Measurements from ENCODE around the gene TMEM101. TPM values are rescaled to one million over a fixed set of nuclear protein-coding genes. Genes with fewer than 3 reads are reported as not detected.

Gene TMEM101
- total and polyA plus RNA-seq, 8 donors: 29.7 to 49.4 (median 43.4) TPM

DNA sequence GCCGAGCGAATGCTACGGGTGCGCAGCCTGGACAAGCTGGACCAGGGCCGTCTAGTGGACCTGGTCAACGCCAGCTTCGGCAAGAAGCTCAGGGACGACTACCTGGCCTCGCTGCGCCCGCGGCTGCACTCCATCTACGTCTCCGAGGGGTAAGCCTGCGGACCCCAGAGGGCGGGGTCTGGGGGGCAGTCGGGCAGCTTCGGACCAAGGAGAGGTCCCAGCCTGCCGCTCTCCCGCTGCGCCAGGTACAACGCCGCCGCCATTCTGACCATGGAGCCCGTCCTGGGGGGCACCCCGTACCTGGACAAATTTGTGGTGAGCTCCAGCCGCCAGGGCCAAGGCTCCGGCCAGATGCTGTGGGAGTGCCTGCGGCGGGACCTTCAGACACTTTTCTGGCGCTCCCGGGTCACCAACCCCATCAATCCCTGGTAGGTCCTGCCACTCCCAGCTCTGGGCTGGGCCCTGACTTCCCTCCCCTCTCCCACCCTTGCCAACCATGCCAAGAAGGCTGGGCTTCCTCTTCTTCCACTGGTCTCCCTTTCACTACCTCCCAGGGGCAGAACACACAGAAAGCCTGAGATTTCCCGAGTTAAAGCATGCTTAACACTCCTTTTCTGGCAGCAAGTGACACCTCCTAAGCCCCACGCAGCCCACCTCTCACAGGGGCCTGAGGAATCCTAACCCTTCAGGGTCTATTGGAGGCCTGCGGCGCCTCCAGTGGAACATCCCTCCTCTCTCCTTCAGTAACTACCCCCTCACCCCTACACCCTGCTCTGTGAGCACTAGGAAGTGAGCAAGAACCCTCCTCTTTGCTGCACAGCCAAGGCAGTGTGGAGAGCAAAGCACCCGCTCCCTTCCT is 7.2 kb downstream of the TMEM101 start:
- Histone ChIP-seq H3K27ac (peak overlapping the region; percentile 56 to 70), H3K9me3 (no peaks in the 10 kb centered on the region), H3K36me3 (peaks cover 0 to 23% of the 10 kb centered on the region in 2 donors), H3K4me3 (peak overlapping the region; percentile 52 to 67), H3K27me3 (peaks cover 22 to 52% of the 10 kb centered on the region in 2 donors), H3K4me1 (peaks cover 29 to 40% of the 10 kb centered on the region in 2 donors)
- DNase-seq (peak in 2 of 4 donors; percentile 40 to 85), ATAC-seq (no peak)
- intact Hi-C loops (cut with DNase I): no loop called here
- TF ChIP-seq, protein P1, sequence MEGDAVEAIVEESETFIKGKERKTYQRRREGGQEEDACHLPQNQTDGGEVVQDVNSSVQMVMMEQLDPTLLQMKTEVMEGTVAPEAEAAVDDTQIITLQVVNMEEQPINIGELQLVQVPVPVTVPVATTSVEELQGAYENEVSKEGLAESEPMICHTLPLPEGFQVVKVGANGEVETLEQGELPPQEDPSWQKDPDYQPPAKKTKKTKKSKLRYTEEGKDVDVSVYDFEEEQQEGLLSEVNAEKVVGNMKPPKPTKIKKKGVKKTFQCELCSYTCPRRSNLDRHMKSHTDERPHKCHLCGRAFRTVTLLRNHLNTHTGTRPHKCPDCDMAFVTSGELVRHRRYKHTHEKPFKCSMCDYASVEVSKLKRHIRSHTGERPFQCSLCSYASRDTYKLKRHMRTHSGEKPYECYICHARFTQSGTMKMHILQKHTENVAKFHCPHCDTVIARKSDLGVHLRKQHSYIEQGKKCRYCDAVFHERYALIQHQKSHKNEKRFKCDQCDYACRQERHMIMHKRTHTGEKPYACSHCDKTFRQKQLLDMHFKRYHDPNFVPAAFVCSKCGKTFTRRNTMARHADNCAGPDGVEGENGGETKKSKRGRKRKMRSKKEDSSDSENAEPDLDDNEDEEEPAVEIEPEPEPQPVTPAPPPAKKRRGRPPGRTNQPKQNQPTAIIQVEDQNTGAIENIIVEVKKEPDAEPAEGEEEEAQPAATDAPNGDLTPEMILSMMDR (IDR thresholded peaks at IDR 0.05): peak in 1 of 2 donors; percentile 18

DNA sequence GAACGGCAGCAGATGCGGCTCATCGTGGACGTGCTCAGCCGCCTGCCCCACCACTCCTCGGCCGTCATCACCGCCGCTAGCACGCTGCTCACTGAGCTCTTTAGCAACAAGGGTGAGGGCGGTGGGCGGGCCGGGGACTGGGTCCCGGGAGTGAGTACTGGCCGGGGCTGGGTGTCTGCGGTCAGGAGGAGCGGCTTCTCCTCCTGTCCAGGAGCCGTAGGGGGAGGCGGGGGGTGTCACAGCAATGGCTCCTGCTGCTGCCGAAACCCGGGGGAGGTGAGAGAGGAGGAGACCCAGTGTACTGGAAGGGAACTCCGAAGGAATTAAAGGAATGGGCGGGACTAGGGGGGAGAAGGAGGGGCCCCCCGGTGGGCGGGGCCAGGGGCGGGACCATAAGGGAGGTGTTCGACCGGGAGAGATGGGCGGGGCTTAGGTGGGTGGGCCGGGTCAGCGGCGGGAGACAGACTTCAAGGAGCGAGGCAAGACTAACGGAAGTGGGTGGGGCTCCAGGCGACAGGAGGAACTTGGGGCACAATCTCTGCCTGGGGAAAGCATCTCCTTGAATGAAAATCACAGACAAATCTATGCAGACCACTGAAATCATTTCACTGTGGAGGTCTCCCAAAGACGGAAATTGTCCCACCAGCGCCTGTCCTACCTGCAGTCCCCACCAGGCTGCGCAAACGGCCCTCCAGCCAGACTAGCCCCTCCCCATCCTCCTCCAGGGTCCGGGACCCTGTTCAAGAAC is 8.0 kb downstream of the TMEM101 start:
- H3K36me3 ChIP-seq: peaks cover 0 to 22% of the 10 kb centered on the region in 2 donors
- TF ChIP-seq, protein P1 (IDR thresholded peaks at IDR 0.05): peak; percentile 24 to 36
- ATAC-seq: peak; percentile 89
- peaks cover 29 to 40% of the 10 kb centered on the region in 2 donors for H3K4me1 ChIP-seq
- H3K9me3 ChIP-seq: no peaks in the 10 kb centered on the region
- intact Hi-C loops (cut with DNase I): no loop called here
- peak overlapping the region; percentile 52 to 67 for H3K4me3 ChIP-seq
- H3K27me3 ChIP-seq: peaks cover 22 to 57% of the 10 kb centered on the region in 2 donors
- peak; percentile 91 to 100 (median 98) for DNase-seq
- peak overlapping the region; percentile 56 to 70 for H3K27ac ChIP-seq

DNA sequence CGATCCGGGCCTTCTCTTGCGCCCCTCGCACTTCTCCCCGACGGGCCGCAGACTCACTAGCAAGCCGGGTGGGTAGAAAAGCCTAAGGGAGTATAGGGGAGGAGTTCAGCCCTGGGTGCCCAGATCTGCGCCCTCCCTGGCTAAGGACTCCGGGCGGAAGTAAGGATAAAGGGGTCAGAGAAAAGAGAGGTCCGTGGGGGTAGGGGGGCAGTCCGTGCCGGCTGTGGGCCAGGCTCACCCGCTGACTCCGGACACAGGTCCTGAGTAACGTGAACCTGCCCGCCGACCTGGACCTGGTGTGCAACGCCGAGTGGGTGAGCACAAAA is 8.5 kb downstream of the TMEM101 start:
- no peak for DNase-seq
- TF ChIP-seq, protein P1 (IDR thresholded peaks at IDR 0.05): no peak
- ATAC-seq: no peak
- Histone ChIP-seq H3K36me3 (peaks cover 0 to 16% of the 10 kb centered on the region in 2 donors), H3K4me1 (peaks cover 29 to 40% of the 10 kb centered on the region in 2 donors), H3K27ac (peak overlapping the region; percentile 56 to 70), H3K9me3 (no peaks in the 10 kb centered on the region), H3K27me3 (peaks cover 22 to 57% of the 10 kb centered on the region in 2 donors), H3K4me3 (peak overlapping the region; percentile 32 to 67)
- intact Hi-C loops (cut with DNase I): no loop called here

DNA sequence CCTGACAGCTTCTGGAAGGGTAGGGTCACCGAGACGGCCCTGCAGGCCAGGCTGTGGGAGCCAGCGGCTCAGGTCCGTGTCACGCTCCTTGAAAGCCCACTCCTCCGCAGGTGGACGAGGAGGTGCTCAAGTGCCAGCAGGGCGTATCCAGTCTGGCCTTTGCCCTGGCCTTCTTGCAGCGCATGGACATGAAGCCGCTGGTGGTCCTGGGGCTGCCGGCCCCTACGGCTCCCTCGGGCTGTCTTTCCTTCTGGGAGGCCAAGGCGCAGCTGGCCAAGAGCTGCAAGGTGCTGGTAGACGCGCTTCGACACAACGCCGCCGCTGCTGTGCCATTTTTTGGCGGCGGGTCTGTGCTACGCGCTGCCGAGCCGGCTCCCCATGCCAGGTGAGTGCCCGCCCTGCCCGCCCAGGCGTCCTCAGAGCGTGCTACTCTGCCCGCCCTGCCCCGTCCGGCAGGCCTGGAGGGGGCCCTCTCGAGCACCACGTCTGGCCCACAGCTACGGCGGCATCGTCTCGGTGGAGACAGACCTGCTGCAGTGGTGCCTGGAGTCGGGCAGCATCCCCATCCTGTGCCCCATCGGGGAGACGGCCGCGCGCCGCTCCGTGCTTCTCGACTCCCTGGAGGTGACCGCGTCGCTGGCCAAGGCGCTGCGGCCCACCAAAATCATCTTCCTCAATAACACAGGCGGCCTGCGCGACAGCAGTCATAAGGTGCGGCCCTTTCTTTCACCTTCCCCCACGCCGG is 9.1 kb downstream of the TMEM101 start:
- ATAC-seq: peak; percentile 70
- peak overlapping the region; percentile 62 to 70 for H3K27ac ChIP-seq

More for the DNA sequence above, 9.1 kb downstream of the TMEM101 start:
- Histone ChIP-seq H3K4me3 (peak overlapping the region; percentile 32 to 67), H3K36me3 (peaks cover 0 to 12% of the 10 kb centered on the region in 2 donors), H3K4me1 (peaks cover 26 to 40% of the 10 kb centered on the region in 2 donors), H3K27me3 (peaks cover 22 to 57% of the 10 kb centered on the region in 2 donors), H3K9me3 (no peaks in the 10 kb centered on the region)
- TF ChIP-seq, protein P1 (IDR thresholded peaks at IDR 0.05): no peak
- DNase-seq: peak in 2 of 4 donors; percentile 58 to 88
- intact Hi-C loops (cut with DNase I): no loop called here
